ENCODE measurements around the gene OTX2. TPM values are rescaled to one million over a fixed set of nuclear protein-coding genes. Genes with fewer than 3 reads are reported as not detected.

The OTX2 gene
- polyA plus RNA-seq, 1 of the 3 experiments (the other 2 are of a cell fraction) = not detected

- no peaks in the 10 kb centered on the region for H3K9me3 ChIP-seq
- H3K4me3 ChIP-seq (ENCODE audit: low read depth in 2 of 2, low read length in 1 of 2) = no peak overlapping the region
- no peaks in the 10 kb centered on the region for H3F3A ChIP-seq (replicated peaks; ENCODE audit: insufficient read depth)
- TF ChIP-seq, protein P1, sequence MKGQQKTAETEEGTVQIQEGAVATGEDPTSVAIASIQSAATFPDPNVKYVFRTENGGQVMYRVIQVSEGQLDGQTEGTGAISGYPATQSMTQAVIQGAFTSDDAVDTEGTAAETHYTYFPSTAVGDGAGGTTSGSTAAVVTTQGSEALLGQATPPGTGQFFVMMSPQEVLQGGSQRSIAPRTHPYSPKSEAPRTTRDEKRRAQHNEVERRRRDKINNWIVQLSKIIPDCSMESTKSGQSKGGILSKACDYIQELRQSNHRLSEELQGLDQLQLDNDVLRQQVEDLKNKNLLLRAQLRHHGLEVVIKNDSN (IDR thresholded peaks at IDR 0.05; ENCODE audit: borderline replicate concordance, low read depth) = no peak
- TF ChIP-seq RXRA (IDR thresholded peaks at IDR 0.05; ENCODE audit: borderline replicate concordance, low read depth) (no peak), POLR2AphosphoS5 (IDR thresholded peaks at IDR 0.05; ENCODE audit: low read depth, low read length) (no peak), FOXJ3 (CRISPR knock-in tag; IDR thresholded peaks at IDR 0.05) (no peak), MXI1 (IDR thresholded peaks at IDR 0.05; ENCODE audit: low read depth, low read length) (no peak), NRF1 (IDR thresholded peaks at IDR 0.05; ENCODE audit: low read depth, low read length) (no peak), CHD2 (IDR thresholded peaks at IDR 0.05; ENCODE audit: low read length, partially characterized antibody) (no peak), SMC3 (IDR thresholded peaks at IDR 0.05; ENCODE audit: low read depth, low read length) (no peak), EP300 (IDR thresholded peaks at IDR 0.05; ENCODE audit: borderline replicate concordance in 1 of 2, low read depth in 1 of 2, low read length in 1 of 2) (no peak), MEF2A (IDR thresholded peaks at IDR 0.05; ENCODE audit: borderline replicate concordance, low read depth) (no peak), TEAD4 (IDR thresholded peaks at IDR 0.05; ENCODE audit: borderline replicate concordance, insufficient read depth) (no peak), RAD21 (IDR thresholded peaks at IDR 0.05; ENCODE audit: low read length) (no peak), FOSL2 (IDR thresholded peaks at IDR 0.05; ENCODE audit: borderline replicate concordance, low read depth) (no peak)
- TF ChIP-seq, protein P2, sequence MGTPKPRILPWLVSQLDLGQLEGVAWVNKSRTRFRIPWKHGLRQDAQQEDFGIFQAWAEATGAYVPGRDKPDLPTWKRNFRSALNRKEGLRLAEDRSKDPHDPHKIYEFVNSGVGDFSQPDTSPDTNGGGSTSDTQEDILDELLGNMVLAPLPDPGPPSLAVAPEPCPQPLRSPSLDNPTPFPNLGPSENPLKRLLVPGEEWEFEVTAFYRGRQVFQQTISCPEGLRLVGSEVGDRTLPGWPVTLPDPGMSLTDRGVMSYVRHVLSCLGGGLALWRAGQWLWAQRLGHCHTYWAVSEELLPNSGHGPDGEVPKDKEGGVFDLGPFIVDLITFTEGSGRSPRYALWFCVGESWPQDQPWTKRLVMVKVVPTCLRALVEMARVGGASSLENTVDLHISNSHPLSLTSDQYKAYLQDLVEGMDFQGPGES (IDR thresholded peaks at IDR 0.05; ENCODE audit: low read depth, low read length) = no peak
- TF ChIP-seq, protein P3, sequence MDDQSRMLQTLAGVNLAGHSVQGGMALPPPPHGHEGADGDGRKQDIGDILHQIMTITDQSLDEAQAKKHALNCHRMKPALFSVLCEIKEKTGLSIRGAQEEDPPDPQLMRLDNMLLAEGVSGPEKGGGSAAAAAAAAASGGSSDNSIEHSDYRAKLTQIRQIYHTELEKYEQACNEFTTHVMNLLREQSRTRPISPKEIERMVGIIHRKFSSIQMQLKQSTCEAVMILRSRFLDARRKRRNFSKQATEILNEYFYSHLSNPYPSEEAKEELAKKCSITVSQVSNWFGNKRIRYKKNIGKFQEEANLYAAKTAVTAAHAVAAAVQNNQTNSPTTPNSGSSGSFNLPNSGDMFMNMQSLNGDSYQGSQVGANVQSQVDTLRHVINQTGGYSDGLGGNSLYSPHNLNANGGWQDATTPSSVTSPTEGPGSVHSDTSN (IDR thresholded peaks at IDR 0.05) = no peak
- ChIA-PET POLR2A (no interaction called here), CTCF (no interaction called here)
- no peaks in the 10 kb centered on the region for H3K36me3 ChIP-seq (replicated peaks in 1 of 2; ENCODE audit: control insufficient read depth in 1 of 2, insufficient read depth in 2 of 2, low read length in 1 of 2)
- no peak overlapping the region for H3K9ac ChIP-seq
- H3K4me2 ChIP-seq = no peak overlapping the region
- DNase-seq = no peak
- H3K27me3 ChIP-seq (ENCODE audit: insufficient read depth) = peaks cover 27% of the 10 kb centered on the region; the same call in 1 of the 2 replicates
- no peaks in the 10 kb centered on the region for H3K9me2 ChIP-seq
- H2AFZ ChIP-seq (ENCODE audit: low read depth) = no peak overlapping the region
- H3K27ac ChIP-seq (ENCODE audit: low read depth in 2 of 2, low read length in 1 of 2) = no peak overlapping the region
- H4K20me1 ChIP-seq (ENCODE audit: insufficient read depth) = no peaks in the 10 kb centered on the region
- H3K4me1 ChIP-seq (ENCODE audit: control insufficient read depth in 1 of 2, insufficient read depth in 2 of 2, low read depth in 1 of 2, low read length in 1 of 2) = no peaks in the 10 kb centered on the region
- WGBS (ENCODE audit: low lambda C conversion rate) = 6% methylated on average over 11 of the region's 11 CpGs
- no peaks in the 10 kb centered on the region for H3K79me2 ChIP-seq (ENCODE audit: insufficient read depth)
Observed at GRCh38 chr14:56846970-56847930, 37.0 kb upstream of the OTX2 start.
